Measurements from ENCODE around the gene AMBRA1. TPM values are rescaled to one million over a fixed set of nuclear protein-coding genes. Genes with fewer than 3 reads are reported as not detected.

The AMBRA1 gene
- total and polyA plus RNA-seq, 2 of the 8 experiments (the other 6 are each of a cell fraction or from before 2014, with no cell fraction given), result 14.2 to 37.4 TPM

DNA sequence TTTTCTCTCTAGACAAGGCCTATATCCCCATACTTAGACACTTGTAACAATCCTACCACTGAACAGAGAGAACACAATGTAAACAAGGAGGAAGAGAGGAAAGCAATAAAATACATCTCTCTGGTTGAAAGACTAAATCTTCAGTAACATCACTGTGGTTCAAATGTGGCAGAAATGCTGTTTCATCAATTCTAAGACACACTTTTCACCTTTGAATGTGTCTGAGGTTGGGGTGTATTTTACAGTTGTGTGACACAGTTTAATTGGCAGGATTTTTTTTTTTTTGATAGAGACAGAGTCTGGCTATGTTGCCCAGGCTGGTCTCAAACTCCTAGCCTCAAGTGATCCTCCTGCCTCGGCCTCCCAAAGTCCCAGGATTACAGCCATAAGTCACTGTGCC is 79.5 kb downstream of the AMBRA1 start:
- Histone ChIP-seq H2BK15ac (ENCODE audit: low read length) (no peak overlapping the region), H4K8ac (ENCODE audit: extremely low read depth, insufficient read depth, low read length) (no peak overlapping the region), H2BK12ac (ENCODE audit: low read depth, low read length) (no peak overlapping the region), H3K4me3 (ENCODE audit: extremely low read depth in 1 of 4, insufficient read depth in 2 of 4, low read depth in 3 of 4, low read length in 4 of 4) (no peak overlapping the region), H3K4ac (replicated peaks; ENCODE audit: insufficient read length, low read depth, low read length) (no peak overlapping the region), H2BK5ac (ENCODE audit: low read depth, low read length) (no peak overlapping the region), H3K36me3 (ENCODE audit: control insufficient read depth in 2 of 4, insufficient read depth in 4 of 4, low read length in 3 of 4) (no peaks in the 10 kb centered on the region), H3K9ac (replicated peaks in 1 of 4; ENCODE audit: extremely low read depth in 1 of 4, low read depth in 3 of 4, low read length in 3 of 4) (no peak overlapping the region), H3K9me3 (ENCODE audit: insufficient read depth in 2 of 2, low read depth in 1 of 2, low read length in 1 of 2) (no peaks in the 10 kb centered on the region), H3K14ac (ENCODE audit: insufficient read length) (no peak overlapping the region), H2BK20ac (ENCODE audit: low read length) (no peak overlapping the region), H3K27me3 (replicated peaks in 1 of 4; ENCODE audit: control insufficient read depth in 3 of 4, extremely low read depth in 1 of 4, insufficient read depth in 3 of 4, low read length in 3 of 4) (no peaks in the 10 kb centered on the region), H2AK5ac (ENCODE audit: low read depth, low read length) (no peak overlapping the region), H3K4me1 (replicated peaks in 1 of 4; ENCODE audit: control insufficient read depth in 3 of 4, insufficient read depth in 4 of 4, low read length in 3 of 4) (peaks cover 4 to 10% (median 6%) of the 10 kb centered on the region in 4 experiments; a peak in 3 of 7 replicates), H2BK120ac (replicated peaks; ENCODE audit: low read depth, low read length) (no peak overlapping the region), H3K27ac (ENCODE audit: low read depth, low read length) (no peak overlapping the region), H3K79me2 (ENCODE audit: control insufficient read depth in 1 of 2, insufficient read depth in 2 of 2, low read length in 2 of 2) (peaks cover 0 to 13% of the 10 kb centered on the region in 2 experiments; a peak in 2 of 4 replicates), H3K4me2 (ENCODE audit: insufficient read depth in 1 of 2, low read depth in 2 of 2, low read length in 2 of 2) (no peak overlapping the region), H2AFZ (ENCODE audit: low read length) (no peak overlapping the region), H3K56ac (replicated peaks; ENCODE audit: insufficient read length, low read depth, low read length) (no peak overlapping the region), H4K20me1 (replicated peaks in 1 of 2; ENCODE audit: control insufficient read depth in 1 of 2, insufficient read depth in 2 of 2, low read length in 2 of 2) (peaks cover 0 to 2% of the 10 kb centered on the region in 2 experiments), H3K18ac (ENCODE audit: extremely low read depth, low read length) (no peak overlapping the region), H3K23me2 (ENCODE audit: low read depth, low read length) (no peaks in the 10 kb centered on the region), H4K5ac (ENCODE audit: insufficient read length, low read depth, low read length) (no peak overlapping the region), H3K79me1 (ENCODE audit: low read depth, low read length) (peaks cover 3% of the 10 kb centered on the region; the same call in 1 of the 2 replicates), H4K91ac (replicated peaks; ENCODE audit: insufficient read length, low read length) (no peak overlapping the region), H3K23ac (ENCODE audit: insufficient read length) (no peak overlapping the region)
- WGBS, 2 experiments (ENCODE audit: extremely low coverage in 1 of 2, insufficient coverage in 1 of 2, insufficient read length in 1 of 2, insufficient replicate concordance in 2 of 2, low coverage in 1 of 2, low lambda C conversion rate in 2 of 2, missing lambda C conversion rate in 1 of 2), result 100% methylated on average over 1 of the region's 1 CpG; no CpG with 5 or more reads in 1 of the 2 experiments
- no peak for TF ChIP-seq KDM1A (IDR thresholded peaks at IDR 0.05; ENCODE audit: borderline replicate concordance, low read length)
- DNase-seq (ENCODE audit: low read depth in 1 of 2, low spot score in 2 of 2) (no peak), FAIRE-seq (no peak)
- POLR2A ChIA-PET (ENCODE audit: partially characterized antibody), result no interaction called here
- CTCF ChIA-PET (ENCODE audit: partially characterized antibody), result interaction anchor here (0.7 to 6.6 kb wide), 7 partner anchors 8 to 104 kb away, joined by 3 to 50 read pairs (median 4); no protein-coding TSS in a partner anchor

All from H1 (cell line).